ENCODE measurements around the gene CSNK1G1. TPM values are rescaled to one million over a fixed set of nuclear protein-coding genes. Genes with fewer than 3 reads are reported as not detected.

CSNK1G1 gene
- polyA plus RNA-seq, 1 of the 3 experiments (the other 2 are of a cell fraction): 10.2 TPM

DNA sequence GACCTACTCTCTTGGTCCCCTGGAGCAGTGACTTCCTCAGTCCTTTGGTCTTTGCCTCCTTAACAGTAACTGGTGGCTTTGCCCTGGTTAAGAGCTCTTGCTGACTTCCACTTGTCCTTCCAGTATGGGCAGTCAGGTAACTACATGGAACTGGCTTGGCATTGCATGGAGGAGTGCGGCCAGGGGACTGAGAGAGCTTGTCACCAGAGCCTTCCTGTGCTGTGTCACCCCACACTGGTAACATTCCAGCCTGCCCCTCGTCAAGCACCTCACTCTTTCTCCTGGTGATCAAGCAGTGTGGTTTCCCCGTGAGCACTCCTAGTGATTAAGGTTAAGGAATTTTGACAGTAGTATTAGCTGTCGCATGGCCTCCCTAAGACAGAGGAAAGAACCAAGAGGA, 223.8 kb downstream of the CSNK1G1 start:
- Histone ChIP-seq H3F3A (replicated peaks; ENCODE audit: insufficient read depth) (no peaks in the 10 kb centered on the region), H4K20me1 (ENCODE audit: insufficient read depth) (no peaks in the 10 kb centered on the region), H3K79me2 (ENCODE audit: insufficient read depth) (no peaks in the 10 kb centered on the region), H3K4me1 (ENCODE audit: control insufficient read depth in 1 of 2, insufficient read depth in 2 of 2, low read depth in 1 of 2, low read length in 1 of 2) (peaks cover 0 to 4% of the 10 kb centered on the region in 2 experiments; a peak in 1 of 4 replicates), H3K4me3 (ENCODE audit: low read depth in 2 of 2, low read length in 1 of 2) (no peak overlapping the region), H3K27me3 (ENCODE audit: insufficient read depth) (no peaks in the 10 kb centered on the region), H3K9me3 (no peaks in the 10 kb centered on the region), H2AFZ (ENCODE audit: low read depth) (no peak overlapping the region), H3K9me2 (no peaks in the 10 kb centered on the region), H3K9ac (no peak overlapping the region), H3K36me3 (replicated peaks in 1 of 2; ENCODE audit: control insufficient read depth in 1 of 2, insufficient read depth in 2 of 2, low read length in 1 of 2) (peaks cover 49 to 85% of the 10 kb centered on the region in 2 experiments), H3K27ac (ENCODE audit: low read depth in 2 of 2, low read length in 1 of 2) (no peak overlapping the region), H3K4me2 (no peak overlapping the region)
- ChIA-PET POLR2A (no interaction called here), CTCF (interaction anchor here (1.0 to 6.2 kb wide), 3 partner anchors 15 to 21 kb away, joined by 3 to 25 read pairs (median 4); no protein-coding TSS in a partner anchor)
- 87% methylated on average over 4 of the region's 4 CpGs for WGBS (ENCODE audit: low lambda C conversion rate)
- DNase-seq: no peak
- TF ChIP-seq ZBTB33 (IDR thresholded peaks at IDR 0.05; ENCODE audit: borderline replicate concordance, low read depth) (no peak), RFX5 (IDR thresholded peaks at IDR 0.05; ENCODE audit: low read length) (no peak), SMC3 (IDR thresholded peaks at IDR 0.05; ENCODE audit: low read depth, low read length) (no peak), FOSL2 (IDR thresholded peaks at IDR 0.05; ENCODE audit: borderline replicate concordance, low read depth) (no peak), TEAD4 (IDR thresholded peaks at IDR 0.05; ENCODE audit: borderline replicate concordance, insufficient read depth) (no peak), GABPA (IDR thresholded peaks at IDR 0.05; ENCODE audit: low read depth) (no peak), TAF1 (IDR thresholded peaks at IDR 0.05; ENCODE audit: borderline replicate concordance, low read depth, low read length) (no peak), RAD21 (IDR thresholded peaks at IDR 0.05; ENCODE audit: low read length) (no peak), FOXJ3 (CRISPR knock-in tag; IDR thresholded peaks at IDR 0.05) (no peak), SIN3A (IDR thresholded peaks at IDR 0.05; ENCODE audit: borderline replicate concordance, low read depth, low read length) (no peak)
- TF ChIP-seq, protein P1, sequence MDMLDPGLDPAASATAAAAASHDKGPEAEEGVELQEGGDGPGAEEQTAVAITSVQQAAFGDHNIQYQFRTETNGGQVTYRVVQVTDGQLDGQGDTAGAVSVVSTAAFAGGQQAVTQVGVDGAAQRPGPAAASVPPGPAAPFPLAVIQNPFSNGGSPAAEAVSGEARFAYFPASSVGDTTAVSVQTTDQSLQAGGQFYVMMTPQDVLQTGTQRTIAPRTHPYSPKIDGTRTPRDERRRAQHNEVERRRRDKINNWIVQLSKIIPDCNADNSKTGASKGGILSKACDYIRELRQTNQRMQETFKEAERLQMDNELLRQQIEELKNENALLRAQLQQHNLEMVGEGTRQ (IDR thresholded peaks at IDR 0.05; ENCODE audit: borderline replicate concordance, low read depth, low read length): no peak
- TF ChIP-seq, protein P2, sequence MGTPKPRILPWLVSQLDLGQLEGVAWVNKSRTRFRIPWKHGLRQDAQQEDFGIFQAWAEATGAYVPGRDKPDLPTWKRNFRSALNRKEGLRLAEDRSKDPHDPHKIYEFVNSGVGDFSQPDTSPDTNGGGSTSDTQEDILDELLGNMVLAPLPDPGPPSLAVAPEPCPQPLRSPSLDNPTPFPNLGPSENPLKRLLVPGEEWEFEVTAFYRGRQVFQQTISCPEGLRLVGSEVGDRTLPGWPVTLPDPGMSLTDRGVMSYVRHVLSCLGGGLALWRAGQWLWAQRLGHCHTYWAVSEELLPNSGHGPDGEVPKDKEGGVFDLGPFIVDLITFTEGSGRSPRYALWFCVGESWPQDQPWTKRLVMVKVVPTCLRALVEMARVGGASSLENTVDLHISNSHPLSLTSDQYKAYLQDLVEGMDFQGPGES (IDR thresholded peaks at IDR 0.05; ENCODE audit: low read depth, low read length): no peak
- TF ChIP-seq, protein P3, sequence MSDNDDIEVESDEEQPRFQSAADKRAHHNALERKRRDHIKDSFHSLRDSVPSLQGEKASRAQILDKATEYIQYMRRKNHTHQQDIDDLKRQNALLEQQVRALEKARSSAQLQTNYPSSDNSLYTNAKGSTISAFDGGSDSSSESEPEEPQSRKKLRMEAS (IDR thresholded peaks at IDR 0.05; ENCODE audit: low read depth): no peak

All from SK-N-SH (cell line).